ENCODE data around the gene CNTFR. TPM values are rescaled to one million over a fixed set of nuclear protein-coding genes. Genes with fewer than 3 reads are reported as not detected.

CNTFR gene
- polyA plus RNA-seq, 1 donor (not counting 4 experiments of a cell fraction or from before 2014, with no cell fraction given) = 0.42 TPM

DNA sequence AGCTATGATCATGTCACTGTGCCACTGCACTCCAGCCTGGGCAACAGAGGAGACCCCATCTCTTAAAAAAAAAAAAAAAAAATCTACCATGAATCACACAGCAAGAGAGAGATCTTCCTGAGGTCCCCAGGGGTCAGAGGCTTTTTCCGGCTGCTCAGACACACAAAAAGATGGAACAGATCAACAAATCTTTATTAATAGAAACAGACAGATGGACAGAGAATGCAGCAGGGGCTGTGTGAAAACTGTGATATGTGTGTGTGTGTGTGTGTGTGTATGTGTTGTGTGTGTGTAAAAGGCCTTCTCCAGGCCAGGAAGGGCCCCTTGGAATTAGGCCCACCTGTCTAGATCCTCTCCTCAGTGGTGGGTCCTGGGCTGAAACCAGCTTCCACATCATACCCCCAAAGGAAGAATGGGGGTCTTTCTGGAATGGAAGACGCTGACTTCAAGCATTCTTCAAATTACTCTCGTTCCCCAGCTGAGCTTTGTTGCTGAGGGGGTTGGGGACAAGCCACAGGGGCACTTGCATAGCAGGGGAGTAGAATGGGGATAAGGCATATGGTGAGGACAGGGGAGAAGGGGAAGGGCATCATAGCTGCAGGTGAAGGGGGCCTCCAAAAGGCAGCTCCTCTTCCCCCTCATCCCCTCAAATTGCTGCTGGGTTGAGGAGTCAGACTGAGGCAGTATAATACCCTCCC lies 45.2 kb upstream of the CNTFR start:
- Histone ChIP-seq H3K4me3 (ENCODE audit: control insufficient read depth in 2 of 3, extremely low read depth in 1 of 3, insufficient read depth in 2 of 3, low read depth in 1 of 3, low read length in 3 of 3) (no peak overlapping the region), H3K9me1 (ENCODE audit: control insufficient read depth, extremely low read depth, insufficient read depth, low read length) (no peaks in the 10 kb centered on the region), H2AFZ (ENCODE audit: control insufficient read depth, low read length) (no peak overlapping the region), H3K27ac (ENCODE audit: control insufficient read depth, insufficient read depth, low read length) (no peak overlapping the region), H3K4me2 (ENCODE audit: control insufficient read depth, extremely low read depth, insufficient read depth, low read depth, low read length) (no peak overlapping the region), H3K9ac (ENCODE audit: control insufficient read depth, extremely low read depth, insufficient read depth, low read length) (no peak overlapping the region), H3K9me3 (ENCODE audit: control insufficient read depth, low read depth, low read length) (no peaks in the 10 kb centered on the region), H3K36me3 (ENCODE audit: control insufficient read depth in 2 of 2, extremely low read depth in 1 of 2, insufficient read depth in 2 of 2, low read length in 2 of 2) (peaks cover 11 to 12% of the 10 kb centered on the region in 2 experiments), H4K20me1 (ENCODE audit: control insufficient read depth, extremely low read depth, insufficient read depth, low read length) (peaks cover 2% of the 10 kb centered on the region), H3K79me2 (ENCODE audit: control insufficient read depth, insufficient read depth, low read length) (peaks cover 25% of the 10 kb centered on the region), H3K27me3 (ENCODE audit: control insufficient read depth, extremely low read depth, insufficient read depth, low read length) (peaks cover 6% of the 10 kb centered on the region), H3K4me1 (ENCODE audit: control insufficient read depth, extremely low read depth, insufficient read depth, low read length) (peaks cover 28% of the 10 kb centered on the region)
- FAIRE-seq (no peak), DNase-seq (ENCODE audit: low read depth, low spot score) (no peak)
- dilution Hi-C loops (cut with MboI; ENCODE audit: extremely low pct_ligation_motif_present, low sequenced_read_pairs) = no loop called here
- TF ChIP-seq, protein P1, sequence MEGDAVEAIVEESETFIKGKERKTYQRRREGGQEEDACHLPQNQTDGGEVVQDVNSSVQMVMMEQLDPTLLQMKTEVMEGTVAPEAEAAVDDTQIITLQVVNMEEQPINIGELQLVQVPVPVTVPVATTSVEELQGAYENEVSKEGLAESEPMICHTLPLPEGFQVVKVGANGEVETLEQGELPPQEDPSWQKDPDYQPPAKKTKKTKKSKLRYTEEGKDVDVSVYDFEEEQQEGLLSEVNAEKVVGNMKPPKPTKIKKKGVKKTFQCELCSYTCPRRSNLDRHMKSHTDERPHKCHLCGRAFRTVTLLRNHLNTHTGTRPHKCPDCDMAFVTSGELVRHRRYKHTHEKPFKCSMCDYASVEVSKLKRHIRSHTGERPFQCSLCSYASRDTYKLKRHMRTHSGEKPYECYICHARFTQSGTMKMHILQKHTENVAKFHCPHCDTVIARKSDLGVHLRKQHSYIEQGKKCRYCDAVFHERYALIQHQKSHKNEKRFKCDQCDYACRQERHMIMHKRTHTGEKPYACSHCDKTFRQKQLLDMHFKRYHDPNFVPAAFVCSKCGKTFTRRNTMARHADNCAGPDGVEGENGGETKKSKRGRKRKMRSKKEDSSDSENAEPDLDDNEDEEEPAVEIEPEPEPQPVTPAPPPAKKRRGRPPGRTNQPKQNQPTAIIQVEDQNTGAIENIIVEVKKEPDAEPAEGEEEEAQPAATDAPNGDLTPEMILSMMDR (optimal IDR thresholded peaks at IDR 0.05 in 1 of 3, IDR thresholded peaks at IDR 0.05 in 1 of 3, conservative IDR thresholded peaks at IDR 0.05 in 1 of 3; ENCODE audit: extremely low read depth in 1 of 3, insufficient read depth in 2 of 3, low read length in 3 of 3) = no peak
- no peak for TF ChIP-seq EZH2 (IDR thresholded peaks at IDR 0.05; ENCODE audit: low read length)

DNA sequence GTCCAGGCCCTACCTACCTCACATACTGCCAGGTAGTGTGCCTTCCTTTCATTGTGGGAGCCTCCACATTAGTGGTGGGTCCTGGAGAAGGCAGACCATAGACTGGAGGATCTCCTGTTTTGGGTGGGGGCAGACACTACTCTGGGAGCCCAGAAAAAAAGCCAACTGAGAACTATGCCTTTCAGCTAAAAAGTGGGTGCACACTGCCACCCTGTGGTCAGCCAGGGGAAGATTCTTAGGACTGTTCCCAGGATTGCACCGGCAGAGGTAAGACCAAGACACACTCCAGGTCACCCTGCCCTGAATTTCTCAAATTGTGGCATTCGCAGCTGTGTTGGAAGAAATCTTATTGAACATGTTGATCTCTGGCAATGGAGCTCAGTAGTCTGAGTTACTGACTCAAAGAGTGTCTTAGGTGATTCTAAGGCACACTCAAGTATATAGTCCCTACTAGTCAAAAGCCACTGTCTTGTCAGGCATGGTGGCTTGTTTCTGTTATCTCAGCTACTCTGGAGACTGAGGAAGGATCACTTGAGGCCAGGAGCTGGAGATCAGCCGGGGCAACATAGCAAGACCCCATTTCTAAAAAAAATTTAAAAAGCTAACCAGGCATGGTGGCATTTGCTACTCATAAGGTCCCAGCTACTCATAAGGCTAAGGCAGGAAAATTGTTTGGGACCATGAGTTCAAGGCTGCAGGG lies 44.5 kb upstream of the CNTFR start:
- Histone ChIP-seq H4K20me1 (ENCODE audit: control insufficient read depth, extremely low read depth, insufficient read depth, low read length) (peaks cover 2% of the 10 kb centered on the region), H2AFZ (ENCODE audit: control insufficient read depth, low read length) (no peak overlapping the region), H3K27ac (ENCODE audit: control insufficient read depth, insufficient read depth, low read length) (no peak overlapping the region), H3K79me2 (ENCODE audit: control insufficient read depth, insufficient read depth, low read length) (peaks cover 25% of the 10 kb centered on the region), H3K9me1 (ENCODE audit: control insufficient read depth, extremely low read depth, insufficient read depth, low read length) (no peaks in the 10 kb centered on the region), H3K27me3 (ENCODE audit: control insufficient read depth, extremely low read depth, insufficient read depth, low read length) (peaks cover 13% of the 10 kb centered on the region), H3K4me1 (ENCODE audit: control insufficient read depth, extremely low read depth, insufficient read depth, low read length) (peaks cover 28% of the 10 kb centered on the region), H3K36me3 (ENCODE audit: control insufficient read depth in 2 of 2, extremely low read depth in 1 of 2, insufficient read depth in 2 of 2, low read length in 2 of 2) (peaks cover 11 to 12% of the 10 kb centered on the region in 2 experiments), H3K4me3 (ENCODE audit: control insufficient read depth in 2 of 3, extremely low read depth in 1 of 3, insufficient read depth in 2 of 3, low read depth in 1 of 3, low read length in 3 of 3) (no peak overlapping the region), H3K4me2 (ENCODE audit: control insufficient read depth, extremely low read depth, insufficient read depth, low read depth, low read length) (no peak overlapping the region), H3K9me3 (ENCODE audit: control insufficient read depth, low read depth, low read length) (no peaks in the 10 kb centered on the region), H3K9ac (ENCODE audit: control insufficient read depth, extremely low read depth, insufficient read depth, low read length) (no peak overlapping the region)
- FAIRE-seq (peak; percentile 74), DNase-seq (ENCODE audit: low read depth, low spot score) (no peak)
- dilution Hi-C loops (cut with MboI; ENCODE audit: extremely low pct_ligation_motif_present, low sequenced_read_pairs) = no loop called here
- no peak for TF ChIP-seq EZH2 (IDR thresholded peaks at IDR 0.05; ENCODE audit: low read length)
- TF ChIP-seq, protein P1 (optimal IDR thresholded peaks at IDR 0.05 in 1 of 3, IDR thresholded peaks at IDR 0.05 in 1 of 3, conservative IDR thresholded peaks at IDR 0.05 in 1 of 3; ENCODE audit: extremely low read depth in 1 of 3, insufficient read depth in 2 of 3, low read length in 3 of 3) = peak; percentile 75 to 92 (median 91)
